CD4-positive, alpha-beta T cell treated with Interleukin-15 for 1 hour (primary cell): Measurements from ENCODE around the gene PPARG.

Experiments
- DNase-seq: peaks from one replicate; pipeline ENCODE4 v3.0.0-alpha.2; 2020

PPARG gene

DNA sequence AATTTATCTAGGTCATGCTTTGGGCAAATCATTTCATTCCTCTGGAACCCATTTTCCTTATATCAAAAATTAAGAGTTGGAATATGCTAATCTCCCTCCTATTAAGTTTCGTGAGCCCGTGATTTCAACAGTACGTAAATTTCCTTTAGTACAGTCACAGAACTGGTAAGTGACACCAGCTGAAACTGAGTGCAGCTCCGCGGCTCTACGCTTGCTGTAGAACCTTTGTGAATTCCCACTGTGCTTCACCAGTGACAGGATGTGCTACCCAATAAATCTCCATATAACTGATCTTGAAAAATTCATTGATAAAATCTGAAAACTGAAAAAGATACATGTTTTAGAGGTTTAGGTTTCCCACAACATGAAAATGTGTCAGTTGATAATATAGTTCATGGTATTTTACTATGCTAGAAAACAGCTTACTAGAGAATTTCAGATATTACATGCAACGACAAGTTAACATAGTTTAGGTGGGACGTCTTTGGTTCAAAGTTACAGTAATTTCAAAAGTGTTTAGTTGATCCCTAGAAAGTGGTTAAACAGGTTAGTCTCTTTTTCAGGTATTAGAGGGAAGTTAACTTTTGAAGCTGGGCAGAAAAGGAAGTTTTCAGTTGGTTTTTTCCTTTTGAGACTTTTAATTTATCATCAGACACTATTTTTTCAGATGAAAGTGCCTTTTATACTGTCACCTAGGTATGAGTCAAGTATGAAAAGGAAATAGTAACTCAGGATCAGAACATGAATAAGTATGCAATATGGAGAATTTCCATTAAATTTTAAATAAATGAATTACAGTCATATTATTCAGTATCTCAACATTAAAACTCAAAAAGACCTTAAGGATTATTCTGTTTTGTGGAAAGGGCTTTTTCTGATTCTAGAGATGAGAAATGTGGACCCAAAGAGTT is 57.0 kb downstream of the PPARG start:
- DNase-seq = no peak

DNA sequence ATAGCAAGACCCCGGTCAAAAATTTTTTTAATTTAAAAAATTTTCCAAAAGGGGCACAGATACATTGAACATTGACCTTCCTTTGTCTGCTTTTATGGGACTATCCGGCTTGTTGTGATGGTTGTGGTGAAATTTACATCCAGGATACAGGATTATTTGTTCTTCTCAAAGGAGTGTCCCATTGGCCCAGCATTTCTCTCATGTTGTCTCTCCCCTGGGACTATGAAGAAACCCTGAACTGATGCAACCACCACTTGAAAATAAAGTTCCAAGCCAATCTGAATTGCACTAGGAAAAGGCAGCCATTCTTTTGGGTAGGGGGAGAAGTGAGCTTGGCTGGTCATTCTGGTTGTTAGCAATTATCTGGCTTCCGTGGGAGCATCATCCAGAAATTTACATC is 58.4 kb downstream of the PPARG start:
- no peak for DNase-seq

- DNase-seq = no peak
Observed at GRCh38 chr3:12349895-12350811, 61.3 kb downstream of the PPARG start.

DNA sequence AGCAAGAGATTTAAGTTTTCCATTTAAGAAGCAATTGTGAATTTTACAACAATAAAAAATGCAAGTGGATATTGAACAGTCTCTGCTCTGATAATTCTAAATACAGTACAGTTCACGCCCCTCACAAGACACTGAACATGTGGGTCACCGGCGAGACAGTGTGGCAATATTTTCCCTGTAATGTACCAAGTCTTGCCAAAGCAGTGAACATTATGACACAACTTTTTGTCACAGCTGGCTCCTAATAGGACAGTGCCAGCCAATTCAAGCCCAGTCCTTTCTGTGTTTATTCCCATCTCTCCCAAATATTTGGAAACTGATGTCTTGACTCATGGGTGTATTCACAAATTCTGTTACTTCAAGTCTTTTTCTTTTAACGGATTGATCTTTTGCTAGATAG is 62.3 kb downstream of the PPARG start:
- DNase-seq = peak; percentile 20

GRCh38 chr3:12352253-12352652 is 63.4 kb downstream of the PPARG start:
- DNase-seq = no peak

GRCh38 chr3:12352755-12353154 is 63.9 kb downstream of the PPARG start:
- DNase-seq = no peak

- no peak for DNase-seq
Observed at GRCh38 chr3:12353796-12354525, 65.1 kb downstream of the PPARG start.

DNA sequence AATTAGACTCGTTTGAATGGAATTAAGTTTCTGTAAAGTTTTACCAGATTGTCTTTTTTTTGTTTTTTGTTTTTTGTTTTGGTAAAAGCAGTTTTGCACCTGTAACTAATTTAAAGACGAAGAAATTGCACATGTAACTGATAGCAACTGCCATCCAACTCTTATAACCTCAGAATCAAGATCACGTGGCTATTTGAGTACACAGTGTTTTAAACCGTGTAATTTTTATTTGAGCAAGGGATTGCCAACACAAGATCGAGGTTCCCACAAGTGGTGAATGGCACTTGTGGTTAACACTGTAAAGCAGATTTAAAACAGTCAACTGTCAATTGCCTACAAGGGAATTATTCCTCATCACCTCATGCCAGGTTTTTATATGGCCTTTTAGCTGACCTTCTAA is 67.3 kb downstream of the PPARG start:
- DNase-seq = no peak

GRCh38 chr3:12356996-12357395 is 68.1 kb downstream of the PPARG start:
- peak; percentile 63 for DNase-seq

DNA sequence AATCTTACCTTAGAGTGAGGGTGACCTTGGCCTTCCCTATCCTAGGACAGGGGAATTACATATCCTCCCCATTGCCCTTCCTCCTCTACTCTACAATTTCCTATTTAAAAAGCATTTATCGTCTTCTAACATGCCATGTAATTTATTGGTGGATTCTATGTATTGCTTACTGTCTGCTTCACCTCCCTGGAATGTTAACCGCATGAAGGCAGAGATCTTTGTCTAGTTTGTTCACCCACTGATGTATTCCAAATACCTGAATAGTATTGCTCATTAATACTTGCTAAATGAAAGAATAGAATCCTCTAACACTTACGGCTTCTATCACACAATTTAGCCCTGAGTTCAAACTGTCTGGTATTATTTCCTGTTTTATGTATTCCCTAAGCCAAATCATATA is 68.6 kb downstream of the PPARG start:
- no peak for DNase-seq

GRCh38 chr3:12363397-12364195 is 74.7 kb downstream of the PPARG start:
- DNase-seq = no peak

DNA sequence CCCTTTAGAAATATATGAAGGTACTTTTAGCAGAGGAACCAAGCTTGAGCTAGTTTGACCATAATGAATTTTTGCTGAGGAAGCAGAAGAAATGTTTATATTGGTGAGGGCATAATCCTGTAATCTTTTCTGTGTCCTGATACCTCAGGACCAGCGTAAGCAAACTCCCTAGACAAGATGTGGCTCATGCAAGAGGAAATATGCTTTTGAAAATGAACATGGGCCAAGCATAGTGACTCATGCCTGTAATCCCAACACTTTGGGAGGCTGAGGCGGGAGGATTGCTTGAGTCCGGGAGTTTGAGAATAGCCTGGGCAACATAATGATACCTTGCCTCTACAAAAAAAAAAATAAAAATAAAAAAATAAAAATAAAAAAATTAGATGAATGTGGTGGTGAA is 78.5 kb downstream of the PPARG start:
- no peak for DNase-seq

DNA sequence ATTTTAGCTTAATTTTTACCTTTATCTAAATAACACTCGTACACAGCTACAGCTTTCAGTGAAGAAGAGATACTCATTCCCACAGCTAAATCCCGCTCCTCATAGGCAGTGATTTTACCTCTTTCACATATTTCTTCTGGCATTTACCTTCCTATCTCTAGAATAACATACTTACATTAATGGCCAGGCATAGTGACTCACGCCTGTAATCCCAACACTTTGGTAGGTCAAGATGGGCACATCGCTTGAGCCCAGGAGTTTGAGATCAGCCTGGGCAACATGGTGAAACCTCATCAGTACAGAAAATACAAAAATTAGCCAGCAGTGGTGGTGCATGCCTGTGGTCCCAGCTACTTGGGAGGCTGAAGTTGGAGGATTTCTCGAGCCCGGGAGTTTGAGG is 80.2 kb downstream of the PPARG start:
- no peak for DNase-seq

DNA sequence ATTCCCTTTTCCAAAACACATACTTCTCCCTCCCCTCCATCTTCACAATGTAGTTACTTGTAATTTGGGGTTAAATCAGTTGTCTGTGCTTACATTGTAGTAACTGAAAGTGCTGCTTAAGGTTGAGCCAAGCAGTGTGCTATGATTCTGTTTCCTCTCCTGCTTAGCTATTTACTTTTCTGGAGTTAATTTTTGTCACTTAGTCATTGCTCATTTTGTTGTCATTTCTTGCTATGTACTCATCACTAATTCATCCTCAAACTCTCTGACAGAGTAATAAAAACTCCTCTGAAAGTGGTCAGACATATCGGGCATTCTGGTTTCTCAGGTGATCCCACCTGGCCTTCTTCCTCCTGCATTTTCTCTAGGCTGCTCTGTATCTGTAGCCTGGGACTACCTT is 80.7 kb downstream of the PPARG start:
- no peak for DNase-seq

- no peak for DNase-seq
Observed at GRCh38 chr3:12370758-12371157, 81.9 kb downstream of the PPARG start.

- no peak for DNase-seq
Observed at GRCh38 chr3:12371525-12372140, 82.8 kb downstream of the PPARG start.

GRCh38 chr3:12372741-12373280 is 83.9 kb downstream of the PPARG start:
- no peak for DNase-seq

DNA sequence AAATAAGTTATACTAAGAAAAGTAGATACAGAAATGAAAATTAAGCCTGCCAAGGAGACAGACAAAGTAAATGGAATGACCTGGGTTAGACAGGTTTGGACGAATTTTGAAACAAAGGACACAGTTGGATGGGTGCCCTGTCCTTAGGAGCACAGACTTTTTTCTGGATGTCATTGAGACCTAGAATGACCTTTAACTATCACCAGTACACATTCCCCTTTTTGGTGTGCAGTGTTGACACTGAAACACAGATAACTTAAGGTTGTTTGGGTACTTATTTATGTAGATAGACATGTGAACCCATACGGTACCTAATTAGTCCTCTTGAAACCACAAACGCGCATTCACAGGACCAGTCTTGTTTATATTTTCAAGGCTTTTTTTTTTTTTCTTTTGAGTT is 86.7 kb downstream of the PPARG start:
- DNase-seq = no peak

GRCh38 chr3:12379640-12380429 is 91.0 kb downstream of the PPARG start:
- no peak for DNase-seq

DNA sequence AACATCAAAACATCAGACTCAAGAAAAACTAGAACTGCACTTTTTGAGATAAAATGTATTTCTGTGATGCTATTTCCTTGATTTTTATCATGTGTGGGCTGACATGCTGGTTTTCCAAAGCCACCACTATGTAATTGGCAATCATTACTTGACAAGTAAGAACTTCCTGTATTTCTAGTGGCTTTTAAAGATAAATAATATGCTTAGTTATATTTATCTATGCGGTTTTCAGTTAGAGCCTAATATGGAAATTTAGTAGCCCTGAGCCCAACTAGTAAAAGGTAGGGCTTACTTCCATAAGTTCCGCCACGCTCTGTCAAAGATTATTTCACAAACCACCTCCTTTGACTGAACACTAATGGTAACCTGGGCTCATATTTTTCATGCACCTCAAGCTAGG is 91.6 kb downstream of the PPARG start:
- no peak for DNase-seq

- no peak for DNase-seq
Observed at GRCh38 chr3:12381199-12381598, 92.3 kb downstream of the PPARG start.
